Osteoblast (primary cell): ENCODE measurements around the gene STK11. TPM values are rescaled to one million over a fixed set of nuclear protein-coding genes. Genes with fewer than 3 reads are reported as not detected.
A peak's percentile ranks its signal among the peaks of the same experiment; 100 is the strongest.

Source experiments
- DNase-seq: peaks from one replicate; pipeline ENCODE4 v3.0.0; 2011; ENCODE audit warnings: low spot score, mixed read lengths; ENCODE audit not compliant: insufficient read length; ENCODE audit errors: missing footprints
- H2AFZ ChIP-seq: 2 replicates; pipeline ENCODE4 v1.6.0; 2011; ENCODE audit warnings: mild to moderate bottlenecking, low read length
- H3K27ac ChIP-seq: 2 replicates; pipeline ENCODE4 v1.5.1; 2011; ENCODE audit warnings: mild to moderate bottlenecking, low read depth, low read length, moderate library complexity
- H3K27me3 ChIP-seq: 2 replicates; pipeline ENCODE4 v1.6.0; 2012; ENCODE audit warnings: mild to moderate bottlenecking, control low read depth, inconsistent platforms, low read length, moderate library complexity; ENCODE audit not compliant: insufficient read depth
- H3K36me3 ChIP-seq: 2 replicates; pipeline ENCODE4 v1.5.1; 2011; ENCODE audit warnings: mild to moderate bottlenecking, low read length, control low read depth, moderate library complexity; ENCODE audit not compliant: insufficient read depth
- H3K4me1 ChIP-seq: 2 replicates; pipeline ENCODE4 v1.5.1; 2011; ENCODE audit warnings: mild to moderate bottlenecking, low read length, control low read depth, moderate library complexity; ENCODE audit not compliant: insufficient read depth
- H3K4me2 ChIP-seq: 2 replicates; pipeline ENCODE4 v1.6.0; 2011; ENCODE audit warnings: mild to moderate bottlenecking, low read length; ENCODE audit not compliant: insufficient read depth
- H3K4me3 ChIP-seq: fragments of 200-600 bp; sonication (generic); 3 replicates; pipeline ENCODE4 v1.5.1; 2012; ENCODE audit warnings: mild to moderate bottlenecking, low read length, inconsistent platforms; ENCODE audit not compliant: insufficient read depth
- H3K79me2 ChIP-seq: 2 replicates; pipeline ENCODE4 v1.6.0; 2012; ENCODE audit warnings: mild to moderate bottlenecking, low read length, control low read depth, inconsistent platforms; ENCODE audit not compliant: insufficient read depth
- H3K9me3 ChIP-seq: 2 replicates; pipeline ENCODE4 v1.5.1; 2011; ENCODE audit warnings: low read depth, low read length, control low read depth
- H4K20me1 ChIP-seq: 2 replicates; pipeline ENCODE4 v1.6.0; 2012; ENCODE audit warnings: mild to moderate bottlenecking, low read length, control low read depth; ENCODE audit not compliant: insufficient read depth
- CTCF ChIP-seq: IDR thresholded peaks from 2 replicates; pipeline ENCODE4 v1.5.1; 2011; ENCODE audit warnings: mild to moderate bottlenecking, low read depth, low read length, moderate library complexity; ENCODE audit errors: extremely low read depth
- total RNA-seq: library from RNA; depleted of rRNA; stranded (reverse); fragments of >200 nt; gene quantifications from 2 replicates; pipeline ENCODE4 v1.2.3, GENCODE V29; 2012

The STK11 gene
- total RNA-seq, 1 donor, result 100 TPM

- TF ChIP-seq CTCF, result no peak
- no peak overlapping the region for H3K4me3 ChIP-seq
- peaks cover 13% of the 10 kb centered on the region for H3K36me3 ChIP-seq
- no peak overlapping the region for H2AFZ ChIP-seq
- H4K20me1 ChIP-seq, result peaks cover 11% of the 10 kb centered on the region
- no peaks in the 10 kb centered on the region for H3K9me3 ChIP-seq
- no peak for DNase-seq
- no peaks in the 10 kb centered on the region for H3K4me1 ChIP-seq
- H3K27ac ChIP-seq, result no peak overlapping the region
- H3K4me2 ChIP-seq, result no peak overlapping the region
- no peaks in the 10 kb centered on the region for H3K79me2 ChIP-seq
- H3K27me3 ChIP-seq, result no peaks in the 10 kb centered on the region
Observed at GRCh38 chr19:1229056-1229923, 23.7 kb downstream of the STK11 start.

- Histone ChIP-seq H3K9me3 (no peaks in the 10 kb centered on the region), H3K4me1 (no peaks in the 10 kb centered on the region), H3K36me3 (peaks cover 19% of the 10 kb centered on the region), H4K20me1 (peaks cover 11% of the 10 kb centered on the region), H3K4me3 (no peak overlapping the region), H2AFZ (no peak overlapping the region), H3K4me2 (no peak overlapping the region), H3K27ac (no peak overlapping the region), H3K27me3 (no peaks in the 10 kb centered on the region), H3K79me2 (peaks cover 1% of the 10 kb centered on the region)
- DNase-seq, result peak; percentile 88
- no peak for TF ChIP-seq CTCF
Observed at GRCh38 chr19:1229924-1230782, 24.6 kb downstream of the STK11 start.

- peaks cover 19% of the 10 kb centered on the region for H3K36me3 ChIP-seq
- no peak overlapping the region for H3K27ac ChIP-seq
- H3K9me3 ChIP-seq, result no peaks in the 10 kb centered on the region
- H3K4me3 ChIP-seq, result no peak overlapping the region
- peaks cover 13% of the 10 kb centered on the region for H4K20me1 ChIP-seq
- no peaks in the 10 kb centered on the region for H3K4me1 ChIP-seq
- no peak for TF ChIP-seq CTCF
- no peaks in the 10 kb centered on the region for H3K27me3 ChIP-seq
- H2AFZ ChIP-seq, result no peak overlapping the region
- DNase-seq, result peak; percentile 90
- H3K4me2 ChIP-seq, result no peak overlapping the region
- peaks cover 9% of the 10 kb centered on the region for H3K79me2 ChIP-seq
Observed at GRCh38 chr19:1230783-1231489, 25.4 kb downstream of the STK11 start.
